PC-3 (cell line): ENCODE data around the gene FUT6. TPM values are rescaled to one million over a fixed set of nuclear protein-coding genes. Genes with fewer than 3 reads are reported as not detected.

Source experiments
- ATAC-seq: fragments of 200-7000 bp; cut with Tn5 transposase; 2 replicates; pipeline ENCODE4 v1.9.1; 2020; ENCODE audit warnings: mild to moderate bottlenecking, moderate library complexity
- BruUV-seq: library from RNA; stranded (reverse); fragments of 400-500 nt; replicated peaks from 2 replicates; lab custom pipeline; 2021; lab: Mats Ljungman, UMichigan
- CTCF ChIA-PET: fragments of 300-600 bp; sonication (Branson Sonifier 250); formaldehyde crosslinking; loops from one replicate; lab custom pipeline; 2022; ENCODE audit warnings: antibody characterized with exemption; lab: Charles Lee
- POLR2A ChIA-PET: fragments of 300-600 bp; sonication (Branson Sonifier 250); formaldehyde crosslinking; loops from one replicate; lab custom pipeline; 2022; ENCODE audit warnings: antibody characterized with exemption; ENCODE audit not compliant: unreplicated experiment; lab: Charles Lee
- DNase-seq: peaks from one replicate; pipeline ENCODE4 v3.0.0-alpha.2; 2015
- H2AFZ ChIP-seq: fragments of 300-600 bp; sonication (generic); 2 replicates; pipeline ENCODE4 v1.6.0; 2016; ENCODE audit warnings: antibody characterized with exemption, low read length
- H3F3A ChIP-seq: fragments of 300-600 bp; sonication (generic); one replicate; pipeline ENCODE4 v1.6.0; 2017; ENCODE audit warnings: antibody characterized with exemption, low read length, control low read depth, mild to moderate bottlenecking; ENCODE audit not compliant: unreplicated experiment
- H3K27ac ChIP-seq: fragments of 300-600 bp; sonication (generic); 2 replicates; pipeline ENCODE4 v1.5.1; 2016; ENCODE audit warnings: mild to moderate bottlenecking, low read length
- H3K27me3 ChIP-seq: fragments of 300-600 bp; sonication (generic); 2 replicates; pipeline ENCODE4 v1.6.1; 2016; ENCODE audit warnings: low read length, mixed read lengths
- H3K36me3 ChIP-seq: fragments of 300-600 bp; sonication (generic); 2 replicates; pipeline ENCODE4 v1.6.1; 2016; ENCODE audit warnings: low read depth, mixed run types, low read length, mixed read lengths
- H3K4me1 ChIP-seq: fragments of 300-600 bp; sonication (generic); 2 replicates; pipeline ENCODE4 v1.5.1; 2016; ENCODE audit warnings: low read length; ENCODE audit not compliant: insufficient read depth
- H3K4me2 ChIP-seq: fragments of 300-600 bp; sonication (generic); 2 replicates; pipeline ENCODE4 v1.6.0; 2016; ENCODE audit warnings: low read length
- H3K4me3 ChIP-seq: fragments of 300-600 bp; sonication (generic); 2 replicates; pipeline ENCODE4 v1.5.1; 2016; ENCODE audit warnings: mild to moderate bottlenecking, low read length, mixed read lengths
- H3K79me2 ChIP-seq: fragments of 300-600 bp; sonication (generic); 2 replicates; pipeline ENCODE4 v1.6.1; 2017; ENCODE audit warnings: low read length, mixed read lengths
- H3K9ac ChIP-seq: fragments of 300-600 bp; sonication (generic); 2 replicates; pipeline ENCODE4 v1.6.0; 2016; ENCODE audit warnings: mild to moderate bottlenecking, low read length
- H3K9me2 ChIP-seq: fragments of 300-600 bp; sonication (generic); replicated peaks from 2 replicates; pipeline ENCODE4 v1.6.1; 2016; ENCODE audit warnings: mixed run types, low read length, mixed read lengths
- H3K9me3 ChIP-seq: fragments of 300-600 bp; sonication (generic); 2 replicates; pipeline ENCODE4 v1.6.1; 2016; ENCODE audit warnings: low read length, mixed read lengths
- H4K20me1 ChIP-seq: fragments of 300-600 bp; sonication (generic); 2 replicates; pipeline ENCODE4 v1.6.1; 2016; ENCODE audit warnings: low read length, mixed read lengths
- EZH2 ChIP-seq: fragments of 300-600 bp; sonication (generic); IDR thresholded peaks from one replicate; pipeline ENCODE4 v1.6.1; 2017; ENCODE audit warnings: antibody characterized with exemption, mild to moderate bottlenecking, low read length; ENCODE audit not compliant: unreplicated experiment
- EZH2phosphoT487 ChIP-seq: fragments of 300-600 bp; sonication (generic); IDR thresholded peaks from 2 replicates; pipeline ENCODE4 v1.6.1; 2018; ENCODE audit warnings: mild to moderate bottlenecking, antibody characterized with exemption, low read length, borderline replicate concordance
- intact Hi-C: fragments of 100-400 bp; cut with micrococcal nuclease; formaldehyde crosslinking; loops from 2 replicates; pipeline ENCODE4 v1.9.0; 2023
- total RNA-seq: library from RNA; depleted of rRNA; stranded (reverse); fragments of >200 nt; gene quantifications from 2 replicates; pipeline ENCODE4 v1.2.3, GENCODE V29; 2014
- TF ChIP-seq, protein P1 (sequence below): fragments of 300-600 bp; sonication (generic); conservative IDR thresholded peaks from 2 replicates; pipeline ENCODE4 v1.5.1; 2017; ENCODE audit warnings: antibody characterized with exemption, low read depth, mild to moderate bottlenecking, low read length

The FUT6 gene
- total RNA-seq, 1 experiment from 2014 or later, result 0.69 TPM

DNA sequence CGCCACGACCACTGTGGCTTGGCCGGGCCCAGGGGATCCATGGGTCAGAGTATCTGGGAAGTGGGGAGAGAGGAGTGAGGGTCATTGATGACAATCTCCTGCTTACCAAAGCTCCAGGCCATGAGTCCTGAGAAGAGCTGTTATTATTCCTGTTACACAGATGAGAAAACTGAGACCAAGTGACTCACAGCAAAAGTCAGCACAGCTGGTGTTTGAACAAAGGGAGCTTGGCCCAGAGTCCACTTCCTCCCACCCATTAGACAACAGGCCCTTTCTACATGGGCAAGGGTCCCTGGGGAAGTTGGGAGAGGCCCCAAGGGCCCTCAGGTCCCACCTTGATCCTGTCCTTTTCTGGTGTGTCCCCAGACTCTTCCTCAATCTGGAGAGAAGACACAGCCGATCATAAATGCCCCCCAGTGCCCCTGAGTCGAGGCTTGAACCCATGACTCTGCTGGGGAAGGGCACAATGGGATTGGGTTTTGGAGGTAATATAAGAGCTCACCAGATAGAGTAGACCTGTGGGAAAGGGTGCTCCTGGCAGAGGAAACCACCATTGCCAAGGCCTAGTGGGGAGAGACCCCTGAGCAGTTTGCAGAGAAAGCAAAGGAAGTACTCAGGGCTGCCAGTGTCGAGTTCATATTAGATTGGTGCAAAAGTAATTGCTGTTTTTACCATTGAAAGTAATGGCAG is 6.8 kb downstream of the FUT6 start:
- ChIA-PET POLR2A (no interaction called here), CTCF (no interaction called here)
- H3K9me3 ChIP-seq, result no peaks in the 10 kb centered on the region
- DNase-seq (no peak), ATAC-seq (no peak)
- H2AFZ ChIP-seq, result no peak overlapping the region
- H3F3A ChIP-seq, result no peaks in the 10 kb centered on the region
- no peaks in the 10 kb centered on the region for H3K79me2 ChIP-seq
- intact Hi-C loops, result no loop called here
- no peaks in the 10 kb centered on the region for H3K36me3 ChIP-seq
- H3K27ac ChIP-seq, result no peak overlapping the region
- H3K4me1 ChIP-seq, result peaks cover 6% of the 10 kb centered on the region; the same call in 1 of the 2 replicates
- H3K4me2 ChIP-seq, result no peak overlapping the region
- no TSS peak for BruUV-seq
- no peaks in the 10 kb centered on the region for H3K9me2 ChIP-seq
- no peak overlapping the region for H3K4me3 ChIP-seq
- TF ChIP-seq, protein P1, sequence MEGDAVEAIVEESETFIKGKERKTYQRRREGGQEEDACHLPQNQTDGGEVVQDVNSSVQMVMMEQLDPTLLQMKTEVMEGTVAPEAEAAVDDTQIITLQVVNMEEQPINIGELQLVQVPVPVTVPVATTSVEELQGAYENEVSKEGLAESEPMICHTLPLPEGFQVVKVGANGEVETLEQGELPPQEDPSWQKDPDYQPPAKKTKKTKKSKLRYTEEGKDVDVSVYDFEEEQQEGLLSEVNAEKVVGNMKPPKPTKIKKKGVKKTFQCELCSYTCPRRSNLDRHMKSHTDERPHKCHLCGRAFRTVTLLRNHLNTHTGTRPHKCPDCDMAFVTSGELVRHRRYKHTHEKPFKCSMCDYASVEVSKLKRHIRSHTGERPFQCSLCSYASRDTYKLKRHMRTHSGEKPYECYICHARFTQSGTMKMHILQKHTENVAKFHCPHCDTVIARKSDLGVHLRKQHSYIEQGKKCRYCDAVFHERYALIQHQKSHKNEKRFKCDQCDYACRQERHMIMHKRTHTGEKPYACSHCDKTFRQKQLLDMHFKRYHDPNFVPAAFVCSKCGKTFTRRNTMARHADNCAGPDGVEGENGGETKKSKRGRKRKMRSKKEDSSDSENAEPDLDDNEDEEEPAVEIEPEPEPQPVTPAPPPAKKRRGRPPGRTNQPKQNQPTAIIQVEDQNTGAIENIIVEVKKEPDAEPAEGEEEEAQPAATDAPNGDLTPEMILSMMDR, result no peak
- TF ChIP-seq EZH2 (no peak), EZH2phosphoT487 (no peak)
- H4K20me1 ChIP-seq, result no peaks in the 10 kb centered on the region
- no peak overlapping the region for H3K9ac ChIP-seq
- H3K27me3 ChIP-seq, result no peaks in the 10 kb centered on the region

DNA sequence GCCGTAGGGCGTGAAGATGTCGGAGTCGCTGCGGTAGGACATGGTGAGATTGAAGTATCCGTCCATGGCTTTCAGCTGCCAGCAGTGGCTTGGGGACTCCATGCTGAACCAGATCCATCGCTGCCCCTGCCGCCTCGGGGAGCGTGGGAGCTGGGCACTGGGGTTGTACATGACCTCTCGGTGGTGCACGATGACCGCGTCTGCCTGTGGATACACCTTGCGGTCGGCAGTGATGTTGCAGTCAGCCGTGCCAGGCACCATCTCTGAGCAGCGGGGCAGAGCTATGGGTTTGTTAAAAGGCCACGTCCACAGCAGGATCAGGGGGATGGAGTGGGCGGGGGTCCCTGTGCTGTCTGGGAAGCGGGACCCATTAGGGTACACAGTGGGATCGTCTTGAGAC is 7.4 kb downstream of the FUT6 start:
- Histone ChIP-seq H3K9ac (no peak overlapping the region), H3K4me1 (peaks cover 10% of the 10 kb centered on the region; the same call in 1 of the 2 replicates), H3K4me2 (no peak overlapping the region), H2AFZ (no peak overlapping the region), H3K27me3 (no peaks in the 10 kb centered on the region), H3K27ac (no peak overlapping the region), H3F3A (no peaks in the 10 kb centered on the region), H3K9me2 (no peaks in the 10 kb centered on the region), H3K9me3 (no peaks in the 10 kb centered on the region), H3K4me3 (no peak overlapping the region), H3K36me3 (no peaks in the 10 kb centered on the region), H3K79me2 (no peaks in the 10 kb centered on the region), H4K20me1 (no peaks in the 10 kb centered on the region)
- BruUV-seq, result no TSS peak
- ChIA-PET CTCF (no interaction called here), POLR2A (no interaction called here)
- intact Hi-C loops, result no loop called here
- no peak for ATAC-seq
- no peak for DNase-seq
- TF ChIP-seq EZH2 (no peak), EZH2phosphoT487 (no peak)
- TF ChIP-seq, protein P1, result no peak

DNA sequence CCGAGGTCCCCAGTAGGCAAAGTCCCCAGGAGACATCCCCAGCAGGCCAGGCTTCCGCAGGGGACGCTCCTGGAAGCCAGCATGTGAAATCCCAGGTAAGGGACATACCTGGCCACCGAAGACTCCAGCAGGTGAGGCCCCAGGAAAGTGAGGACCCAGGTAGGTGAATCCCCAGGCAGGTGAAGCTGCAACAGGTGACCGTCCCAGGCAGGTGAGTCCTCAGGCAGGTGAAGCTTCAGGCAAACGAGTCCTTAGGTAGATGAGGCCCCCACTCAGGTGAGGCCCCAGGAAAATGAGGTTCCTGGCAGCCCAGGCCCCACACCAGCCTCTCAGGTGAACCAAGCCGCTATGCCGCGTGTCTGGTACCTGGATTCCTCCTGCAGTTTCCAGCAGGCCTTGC is 8.3 kb downstream of the FUT6 start:
- ChIA-PET CTCF (no interaction called here), POLR2A (no interaction called here)
- Histone ChIP-seq H4K20me1 (no peaks in the 10 kb centered on the region), H3K27me3 (no peaks in the 10 kb centered on the region), H2AFZ (no peak overlapping the region), H3K9me2 (no peaks in the 10 kb centered on the region), H3K4me3 (no peak overlapping the region), H3K4me1 (peaks cover 14% of the 10 kb centered on the region; the same call in 1 of the 2 replicates), H3K4me2 (no peak overlapping the region), H3F3A (no peaks in the 10 kb centered on the region), H3K36me3 (no peaks in the 10 kb centered on the region), H3K79me2 (no peaks in the 10 kb centered on the region), H3K9me3 (no peaks in the 10 kb centered on the region), H3K9ac (no peak overlapping the region), H3K27ac (no peak overlapping the region)
- no TSS peak for BruUV-seq
- intact Hi-C loops, result no loop called here
- ATAC-seq (no peak), DNase-seq (no peak)
- no peak for TF ChIP-seq EZH2
- no peak for TF ChIP-seq EZH2phosphoT487
- TF ChIP-seq, protein P1, result no peak
